ENCODE results near the gene ZNF57. TPM values are rescaled to one million over a fixed set of nuclear protein-coding genes. Genes with fewer than 3 reads are reported as not detected.

The ZNF57 gene
- total and polyA plus RNA-seq, 4 donors = 5.2 to 6.9 (median 5.3) TPM

DNA sequence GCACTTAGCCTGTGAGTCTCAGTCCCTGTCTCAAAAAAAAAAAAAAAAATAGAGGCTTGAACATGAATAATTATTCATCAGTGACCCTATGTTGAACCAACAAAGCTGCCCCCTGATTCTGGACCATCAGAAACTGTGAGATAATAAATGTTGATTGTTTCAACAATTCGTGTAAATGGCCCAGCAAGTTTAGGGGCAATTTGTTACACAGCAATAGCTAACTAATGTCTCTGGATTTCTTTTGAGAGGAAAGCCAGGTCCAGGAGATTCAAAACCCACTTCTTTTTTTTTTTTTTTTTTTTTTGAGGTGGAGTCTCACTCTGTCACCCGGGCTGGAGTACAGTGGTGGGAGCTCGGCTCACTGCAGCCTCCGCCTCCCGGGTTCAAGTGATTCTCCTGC lies 64.1 kb downstream of the ZNF57 start:
- WGBS (ENCODE audit: insufficient coverage) = 100% methylated on average over 4 of the region's 5 CpGs
- no peak for DNase-seq (ENCODE audit: low read depth in 4 of 6, low spot score in 6 of 6)
- H3K27ac ChIP-seq (ENCODE audit: low read depth, low read length) = no peak overlapping the region
- H3K27me3 ChIP-seq (ENCODE audit: control insufficient read depth, insufficient read depth, low read length) = no peaks in the 10 kb centered on the region
- H3K36me3 ChIP-seq (ENCODE audit: control insufficient read depth, insufficient read depth, low read length) = no peaks in the 10 kb centered on the region
- no peak overlapping the region for H3K4me3 ChIP-seq (ENCODE audit: low read depth, low read length)
- no peaks in the 10 kb centered on the region for H3K9me3 ChIP-seq (ENCODE audit: control insufficient read depth, insufficient read depth, low read length)
- peaks cover 12% of the 10 kb centered on the region for H3K4me1 ChIP-seq (ENCODE audit: control insufficient read depth, insufficient read depth, low read length)

DNA sequence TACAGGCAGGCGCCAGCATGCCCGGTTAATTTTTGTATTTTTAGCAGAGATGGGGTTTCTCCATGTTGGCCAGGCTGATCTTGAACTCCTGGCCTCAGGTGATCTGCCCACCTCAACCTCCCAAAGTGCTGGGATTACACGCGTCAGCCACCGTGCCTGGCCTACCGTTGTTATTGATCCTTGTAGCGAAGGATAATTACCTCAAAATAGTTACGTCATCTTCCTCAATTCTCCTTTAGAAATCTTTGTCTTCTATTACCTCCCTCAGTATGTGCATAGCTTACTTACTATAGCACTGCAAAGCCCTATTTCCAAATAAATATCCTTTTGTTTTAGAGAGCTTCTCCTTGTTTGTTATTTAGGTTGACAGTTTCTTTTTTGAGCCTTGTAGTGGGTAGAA lies 67.2 kb downstream of the ZNF57 start:
- H3K4me1 ChIP-seq (ENCODE audit: control insufficient read depth, insufficient read depth, low read length) = peaks cover 23% of the 10 kb centered on the region
- WGBS (ENCODE audit: insufficient coverage) = 83% methylated on average over 6 of the region's 8 CpGs

More for the DNA sequence above, 67.2 kb downstream of the ZNF57 start:
- no peaks in the 10 kb centered on the region for H3K27me3 ChIP-seq (ENCODE audit: control insufficient read depth, insufficient read depth, low read length)
- no peak for DNase-seq (ENCODE audit: low read depth in 4 of 6, low spot score in 6 of 6)
- H3K9me3 ChIP-seq (ENCODE audit: control insufficient read depth, insufficient read depth, low read length) = no peaks in the 10 kb centered on the region
- no peaks in the 10 kb centered on the region for H3K36me3 ChIP-seq (ENCODE audit: control insufficient read depth, insufficient read depth, low read length)
- H3K4me3 ChIP-seq (ENCODE audit: low read depth, low read length) = no peak overlapping the region
- H3K27ac ChIP-seq (ENCODE audit: low read depth, low read length) = no peak overlapping the region

Other genes with a start within 250 kb of the ZNF57 start
- 10 to 100 TPM in 1 of 2 donors, 1 to 10 TPM in 1; 6.2 to 11.4 TPM for gene GNG7, start 198.2 kb upstream of the ZNF57 start, total RNA-seq
- gene GNG7, start 198.2 kb upstream of the ZNF57 start, polyA plus RNA-seq (ENCODE audit: insufficient read length in 2 of 2) = 10 to 100 TPM; 48.9 to 60.4 TPM
- 10 to 100 TPM in 1 of 2 donors, 1 to 10 TPM in 1; 6.9 to 16.8 TPM for gene DIRAS1, start 179.6 kb upstream of the ZNF57 start, total RNA-seq
- 10 to 100 TPM; 69.5 to 72.6 TPM for gene DIRAS1, start 179.6 kb upstream of the ZNF57 start, polyA plus RNA-seq (ENCODE audit: insufficient read length in 2 of 2)
- 10 to 100 TPM; 22.4 to 32.0 TPM for gene SLC39A3, start 160.9 kb upstream of the ZNF57 start, total RNA-seq
- 10 to 100 TPM; 53.5 to 56.5 TPM for gene SLC39A3, start 160.9 kb upstream of the ZNF57 start, polyA plus RNA-seq (ENCODE audit: insufficient read length in 2 of 2)
- gene SGTA, start 117.7 kb upstream of the ZNF57 start, total RNA-seq = 10 to 100 TPM; 29.6 to 44.0 TPM
- gene SGTA, start 117.7 kb upstream of the ZNF57 start, polyA plus RNA-seq (ENCODE audit: insufficient read length in 2 of 2) = 100 to 1,000 TPM; 147 TPM
- 10 to 100 TPM; 42.2 to 42.6 TPM for gene THOP1, start 115.4 kb upstream of the ZNF57 start, total RNA-seq
- gene THOP1, start 115.4 kb upstream of the ZNF57 start, polyA plus RNA-seq (ENCODE audit: insufficient read length in 2 of 2) = 10 to 100 TPM; 83.6 to 89.0 TPM
- 10 to 100 TPM; 10.0 to 11.1 TPM for gene ZNF554, start 81.1 kb upstream of the ZNF57 start, total RNA-seq
- gene ZNF554, start 81.1 kb upstream of the ZNF57 start, polyA plus RNA-seq (ENCODE audit: insufficient read length in 2 of 2) = 10 to 100 TPM; 11.2 to 14.7 TPM
- 10 to 100 TPM; 13.4 to 15.6 TPM for gene ZNF555, start 59.5 kb upstream of the ZNF57 start, total RNA-seq
- gene ZNF555, start 59.5 kb upstream of the ZNF57 start, polyA plus RNA-seq (ENCODE audit: insufficient read length in 2 of 2) = 1 to 10 TPM; 9.1 to 9.4 TPM
- under 1 TPM; 0.06 to 0.10 TPM for gene ZNF556, start 33.6 kb upstream of the ZNF57 start, total RNA-seq
- under 1 TPM; 0.51 to 0.59 TPM for gene ZNF556, start 33.6 kb upstream of the ZNF57 start, polyA plus RNA-seq (ENCODE audit: insufficient read length in 2 of 2)
- 10 to 100 TPM in 1 of 2 donors, 1 to 10 TPM in 1; 7.4 to 14.2 TPM for gene ZNF77, start 44.0 kb downstream of the ZNF57 start, total RNA-seq
- gene ZNF77, start 44.0 kb downstream of the ZNF57 start, polyA plus RNA-seq (ENCODE audit: insufficient read length in 2 of 2) = 1 to 10 TPM; 5.9 to 7.8 TPM
- 1 to 10 TPM; 1.6 to 5.0 TPM for gene TLE6, start 76.6 kb downstream of the ZNF57 start, total RNA-seq
- 1 to 10 TPM; 4.6 to 4.7 TPM for gene TLE6, start 76.6 kb downstream of the ZNF57 start, polyA plus RNA-seq (ENCODE audit: insufficient read length in 2 of 2)
- gene TLE2, start 128.4 kb downstream of the ZNF57 start, total RNA-seq = 10 to 100 TPM; 14.9 to 26.4 TPM
- 100 to 1,000 TPM in 1 of 2 donors, 10 to 100 TPM in 1; 78.8 to 101 TPM for gene TLE2, start 128.4 kb downstream of the ZNF57 start, polyA plus RNA-seq (ENCODE audit: insufficient read length in 2 of 2)
- gene TLE5, start 161.6 kb downstream of the ZNF57 start, total RNA-seq = 100 to 1,000 TPM; 124 to 273 TPM
- gene TLE5, start 161.6 kb downstream of the ZNF57 start, polyA plus RNA-seq (ENCODE audit: insufficient read length in 2 of 2) = 1,000 to 10,000 TPM in 1 of 2 donors, 100 to 1,000 TPM in 1; 884 to 1,010 TPM
- gene GNA11, start 193.4 kb downstream of the ZNF57 start, total RNA-seq = 10 to 100 TPM; 39.3 to 45.4 TPM
- gene GNA11, start 193.4 kb downstream of the ZNF57 start, polyA plus RNA-seq (ENCODE audit: insufficient read length in 2 of 2) = 10 to 100 TPM; 80.3 to 87.1 TPM
- gene GNA15, start 235.1 kb downstream of the ZNF57 start, total RNA-seq = 1 to 10 TPM; 3.5 to 3.6 TPM
- gene GNA15, start 235.1 kb downstream of the ZNF57 start, polyA plus RNA-seq (ENCODE audit: insufficient read length in 2 of 2) = 1 to 10 TPM; 2.1 to 2.8 TPM

Data from spinal cord (tissue), 10 donors.